ENCODE data around the gene EEFSEC.

Gene EEFSEC

DNA sequence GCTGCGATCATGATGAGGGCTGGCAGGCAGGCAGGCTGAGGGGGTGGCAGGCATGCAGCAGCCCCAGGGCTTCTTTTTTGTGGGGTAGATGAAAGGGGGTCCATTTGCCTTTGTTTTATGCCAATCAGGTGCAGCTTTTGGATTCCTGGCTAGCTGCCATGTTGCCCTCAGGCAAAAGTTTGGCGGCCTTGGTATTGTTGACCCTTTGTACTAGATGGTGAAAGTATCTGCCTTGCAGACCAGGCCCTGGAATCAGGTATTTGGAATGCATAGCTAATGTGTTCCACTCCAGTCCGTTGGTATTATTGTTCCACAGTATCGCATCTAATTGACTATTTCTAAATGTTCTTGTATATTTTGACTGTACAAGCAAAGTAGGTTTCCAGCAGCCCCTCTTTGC lies 35.0 kb downstream of the EEFSEC start:
- Mint-ChIP-seq H3K9me3 (no peaks in the 10 kb centered on the region), H3K4me3 (no peak overlapping the region), H3K27ac (no peak overlapping the region), H3K27me3 (ENCODE audit: low read depth) (no peaks in the 10 kb centered on the region), H3K36me3 (ENCODE audit: low read depth) (no peaks in the 10 kb centered on the region), H3K4me1 (ENCODE audit: low read depth) (no peaks in the 10 kb centered on the region)

DNA sequence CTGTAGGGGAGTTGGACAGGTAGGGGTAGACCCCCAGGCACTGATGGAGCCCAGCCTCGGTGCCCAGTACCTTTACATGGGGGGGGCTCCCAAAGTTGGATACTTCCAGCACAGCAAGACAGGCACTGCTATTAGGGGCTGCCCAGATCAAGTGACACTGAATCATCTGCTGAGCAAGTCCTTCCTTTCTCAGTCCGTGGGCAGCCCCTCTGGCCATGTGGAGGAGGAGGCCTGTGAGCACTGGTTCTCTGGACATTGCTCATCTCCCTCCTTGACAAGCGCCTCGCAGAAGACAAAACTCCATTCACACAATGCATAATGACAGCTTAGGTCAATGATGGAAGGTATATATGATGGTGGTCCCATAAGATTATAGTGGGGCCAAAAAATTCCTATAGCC lies 35.7 kb downstream of the EEFSEC start:
- Mint-ChIP-seq H3K36me3 (ENCODE audit: low read depth) (no peaks in the 10 kb centered on the region), H3K4me1 (ENCODE audit: low read depth) (no peaks in the 10 kb centered on the region), H3K27me3 (ENCODE audit: low read depth) (no peaks in the 10 kb centered on the region), H3K27ac (no peak overlapping the region), H3K4me3 (no peak overlapping the region), H3K9me3 (no peaks in the 10 kb centered on the region)

- no peak overlapping the region for H3K27ac Mint-ChIP-seq
- no peaks in the 10 kb centered on the region for H3K4me1 Mint-ChIP-seq (ENCODE audit: low read depth)
- H3K27me3 Mint-ChIP-seq (ENCODE audit: low read depth): no peaks in the 10 kb centered on the region
- H3K36me3 Mint-ChIP-seq (ENCODE audit: low read depth): no peaks in the 10 kb centered on the region
- no peaks in the 10 kb centered on the region for H3K9me3 Mint-ChIP-seq
- no peak overlapping the region for H3K4me3 Mint-ChIP-seq
Observed at GRCh38 chr3:128190501-128190900, 37.2 kb downstream of the EEFSEC start.

GRCh38 chr3:128192131-128192530 lies 38.9 kb downstream of the EEFSEC start:
- no peaks in the 10 kb centered on the region for H3K4me1 Mint-ChIP-seq (ENCODE audit: low read depth)
- H3K4me3 Mint-ChIP-seq: no peak overlapping the region
- no peak overlapping the region for H3K27ac Mint-ChIP-seq
- no peaks in the 10 kb centered on the region for H3K36me3 Mint-ChIP-seq (ENCODE audit: low read depth)
- H3K9me3 Mint-ChIP-seq: no peaks in the 10 kb centered on the region
- no peaks in the 10 kb centered on the region for H3K27me3 Mint-ChIP-seq (ENCODE audit: low read depth)

GRCh38 chr3:128193168-128193567 lies 39.9 kb downstream of the EEFSEC start:
- no peaks in the 10 kb centered on the region for H3K36me3 Mint-ChIP-seq (ENCODE audit: low read depth)
- no peaks in the 10 kb centered on the region for H3K9me3 Mint-ChIP-seq
- no peak overlapping the region for H3K27ac Mint-ChIP-seq
- H3K4me3 Mint-ChIP-seq: no peak overlapping the region
- H3K4me1 Mint-ChIP-seq (ENCODE audit: low read depth): no peaks in the 10 kb centered on the region
- no peaks in the 10 kb centered on the region for H3K27me3 Mint-ChIP-seq (ENCODE audit: low read depth)

DNA sequence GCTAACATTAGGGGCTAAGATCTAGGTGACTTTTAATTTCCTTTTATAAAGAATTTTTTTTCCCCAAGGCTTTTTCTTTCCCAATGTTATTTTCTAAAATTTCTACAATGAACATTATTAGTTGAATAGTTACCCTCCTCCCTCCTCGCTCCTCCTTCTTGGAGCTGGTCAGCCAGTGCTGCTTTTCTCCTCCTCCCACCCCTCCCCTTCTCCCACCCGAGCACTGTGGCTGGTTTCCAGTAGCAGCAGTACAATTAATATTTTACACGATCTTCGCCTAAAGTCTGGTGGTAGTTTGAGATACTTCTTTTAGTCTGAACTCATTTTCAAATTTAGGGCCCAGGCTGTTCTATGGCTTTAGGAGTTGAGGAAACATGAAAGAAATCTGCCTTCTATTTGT lies 41.6 kb downstream of the EEFSEC start:
- Mint-ChIP-seq H3K9me3 (no peaks in the 10 kb centered on the region), H3K4me3 (no peak overlapping the region), H3K27me3 (ENCODE audit: low read depth) (no peaks in the 10 kb centered on the region), H3K27ac (no peak overlapping the region), H3K4me1 (ENCODE audit: low read depth) (no peaks in the 10 kb centered on the region), H3K36me3 (ENCODE audit: low read depth) (no peaks in the 10 kb centered on the region)

DNA sequence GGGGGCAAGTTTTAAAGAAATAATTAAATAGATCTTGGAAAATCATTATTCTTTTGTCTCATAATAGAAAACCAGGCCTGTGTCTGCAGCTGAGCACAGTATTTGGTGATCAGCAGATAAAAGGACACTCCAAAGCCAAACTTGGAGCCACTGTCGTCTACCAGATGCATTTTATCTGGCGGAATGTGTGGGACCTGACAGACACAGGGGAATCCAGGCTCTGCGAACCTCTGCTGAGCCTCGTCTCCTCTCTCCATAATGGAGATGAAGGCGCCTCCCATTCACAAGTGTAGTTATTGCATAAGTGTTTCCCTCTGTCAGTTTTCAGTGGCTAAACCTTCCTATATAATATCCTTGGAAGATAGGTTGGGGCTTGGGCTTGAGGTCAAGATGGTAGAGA lies 42.1 kb downstream of the EEFSEC start:
- H3K4me1 Mint-ChIP-seq (ENCODE audit: low read depth): no peaks in the 10 kb centered on the region
- no peaks in the 10 kb centered on the region for H3K36me3 Mint-ChIP-seq (ENCODE audit: low read depth)
- H3K4me3 Mint-ChIP-seq: no peak overlapping the region
- no peaks in the 10 kb centered on the region for H3K27me3 Mint-ChIP-seq (ENCODE audit: low read depth)
- H3K27ac Mint-ChIP-seq: no peak overlapping the region
- no peaks in the 10 kb centered on the region for H3K9me3 Mint-ChIP-seq

DNA sequence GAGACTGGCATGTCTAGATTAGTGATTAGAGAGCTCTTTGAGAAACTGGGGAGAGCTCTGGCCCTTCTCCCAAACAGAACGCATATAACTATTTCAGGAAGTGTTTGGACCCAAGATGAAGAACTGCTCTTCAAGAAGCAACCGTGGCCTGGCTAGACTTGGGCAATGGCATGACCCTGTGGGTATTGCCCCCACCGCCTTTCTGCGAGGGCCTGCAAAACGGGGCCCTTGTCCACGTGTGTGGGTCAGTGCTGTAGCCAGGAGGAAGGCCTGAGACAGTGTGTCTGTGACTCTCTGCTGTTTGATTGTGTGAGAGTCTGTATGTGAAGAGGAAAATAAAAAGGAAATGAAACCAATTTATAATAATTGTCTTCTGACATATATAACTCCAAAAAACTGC lies 42.5 kb downstream of the EEFSEC start:
- no peaks in the 10 kb centered on the region for H3K36me3 Mint-ChIP-seq (ENCODE audit: low read depth)
- H3K27ac Mint-ChIP-seq: no peak overlapping the region
- no peaks in the 10 kb centered on the region for H3K4me1 Mint-ChIP-seq (ENCODE audit: low read depth)
- H3K4me3 Mint-ChIP-seq: no peak overlapping the region
- no peaks in the 10 kb centered on the region for H3K9me3 Mint-ChIP-seq
- H3K27me3 Mint-ChIP-seq (ENCODE audit: low read depth): no peaks in the 10 kb centered on the region

DNA sequence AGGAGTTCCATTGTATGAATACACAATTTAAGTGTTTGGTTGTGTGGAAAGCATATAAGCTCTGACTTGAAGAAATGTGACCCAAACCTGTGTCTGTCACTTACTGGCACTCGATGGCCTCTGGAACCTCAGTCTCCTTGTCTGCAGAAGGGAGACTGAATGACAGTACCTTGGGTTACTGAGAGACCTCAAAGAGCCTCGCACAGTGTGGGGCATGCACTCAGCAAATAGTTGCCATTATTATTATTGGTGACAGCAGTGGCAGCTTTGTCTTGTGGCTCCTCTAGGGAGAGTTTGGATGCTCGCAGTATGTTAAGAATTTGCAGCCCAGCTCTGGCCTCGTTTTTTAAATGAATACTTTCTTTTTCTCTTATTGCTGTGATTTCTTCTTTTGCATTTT lies 43.4 kb downstream of the EEFSEC start:
- no peaks in the 10 kb centered on the region for H3K27me3 Mint-ChIP-seq (ENCODE audit: low read depth)
- no peak overlapping the region for H3K4me3 Mint-ChIP-seq
- H3K36me3 Mint-ChIP-seq (ENCODE audit: low read depth): no peaks in the 10 kb centered on the region
- H3K27ac Mint-ChIP-seq: no peak overlapping the region
- no peaks in the 10 kb centered on the region for H3K4me1 Mint-ChIP-seq (ENCODE audit: low read depth)
- no peaks in the 10 kb centered on the region for H3K9me3 Mint-ChIP-seq

DNA sequence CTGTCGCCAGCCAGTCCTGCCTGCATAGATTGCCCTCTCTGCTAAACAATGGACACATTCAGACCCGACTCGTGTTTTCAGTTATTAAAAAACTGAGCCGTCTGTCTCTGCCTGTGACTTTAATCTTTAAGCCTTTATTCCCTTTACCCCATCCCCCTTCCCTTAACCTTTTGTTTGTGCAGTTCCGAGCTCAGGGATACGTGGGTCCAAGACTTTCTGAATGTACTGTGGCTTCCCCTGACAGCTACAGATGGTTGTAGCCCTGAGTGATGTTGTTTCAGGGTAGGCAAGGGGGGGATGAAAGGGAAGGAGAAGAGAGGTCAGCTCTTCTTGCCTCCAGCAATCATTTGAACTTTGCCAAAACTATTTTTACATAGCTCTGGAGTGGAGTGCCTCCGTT lies 44.6 kb downstream of the EEFSEC start:
- H3K4me1 Mint-ChIP-seq (ENCODE audit: low read depth): no peaks in the 10 kb centered on the region
- H3K27me3 Mint-ChIP-seq (ENCODE audit: low read depth): no peaks in the 10 kb centered on the region
- H3K9me3 Mint-ChIP-seq: no peaks in the 10 kb centered on the region
- no peaks in the 10 kb centered on the region for H3K36me3 Mint-ChIP-seq (ENCODE audit: low read depth)
- H3K4me3 Mint-ChIP-seq: no peak overlapping the region
- no peak overlapping the region for H3K27ac Mint-ChIP-seq

DNA sequence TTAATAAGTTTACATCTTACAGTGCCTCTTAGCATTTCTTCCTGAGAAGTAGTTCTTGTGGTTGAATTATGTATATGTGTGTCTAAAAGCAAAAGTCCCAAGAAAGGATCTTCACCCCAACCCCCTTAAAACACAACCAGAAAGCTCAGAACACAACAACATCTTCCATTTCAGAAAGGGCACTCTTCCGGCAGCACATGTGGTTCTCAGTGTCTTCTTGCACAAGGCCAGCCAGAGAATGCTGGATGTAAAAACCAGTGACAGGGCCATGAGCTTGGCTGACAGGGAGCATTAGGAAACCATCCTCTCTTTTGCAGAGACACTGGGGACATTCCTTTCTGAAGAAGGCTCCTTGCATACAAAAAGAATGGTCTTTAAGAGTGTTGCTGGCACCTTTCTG lies 45.0 kb downstream of the EEFSEC start:
- no peak overlapping the region for H3K4me3 Mint-ChIP-seq
- no peaks in the 10 kb centered on the region for H3K4me1 Mint-ChIP-seq (ENCODE audit: low read depth)
- no peaks in the 10 kb centered on the region for H3K27me3 Mint-ChIP-seq (ENCODE audit: low read depth)
- H3K9me3 Mint-ChIP-seq: no peaks in the 10 kb centered on the region
- no peak overlapping the region for H3K27ac Mint-ChIP-seq
- H3K36me3 Mint-ChIP-seq (ENCODE audit: low read depth): no peaks in the 10 kb centered on the region

DNA sequence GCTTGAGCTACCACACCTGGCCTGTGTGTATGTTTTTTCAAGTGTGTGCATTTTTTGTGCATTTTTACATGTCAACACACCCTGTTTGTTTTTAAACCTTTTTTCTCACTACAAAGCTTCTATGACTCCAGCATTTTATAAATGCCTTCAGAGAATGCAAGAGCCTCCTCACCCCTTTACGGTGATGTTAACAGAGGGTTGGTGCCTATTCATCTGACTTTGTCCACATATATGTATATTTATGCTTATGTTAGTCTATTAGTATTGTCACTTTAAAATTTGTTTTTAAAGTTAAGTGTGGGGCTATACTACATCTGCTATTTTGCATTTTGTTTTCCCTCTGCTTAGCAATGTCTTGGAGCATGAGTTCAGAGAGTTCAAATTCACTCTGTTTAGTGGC lies 45.8 kb downstream of the EEFSEC start:
- H3K4me1 Mint-ChIP-seq (ENCODE audit: low read depth): no peaks in the 10 kb centered on the region
- H3K27ac Mint-ChIP-seq: no peak overlapping the region
- no peaks in the 10 kb centered on the region for H3K9me3 Mint-ChIP-seq

DNA sequence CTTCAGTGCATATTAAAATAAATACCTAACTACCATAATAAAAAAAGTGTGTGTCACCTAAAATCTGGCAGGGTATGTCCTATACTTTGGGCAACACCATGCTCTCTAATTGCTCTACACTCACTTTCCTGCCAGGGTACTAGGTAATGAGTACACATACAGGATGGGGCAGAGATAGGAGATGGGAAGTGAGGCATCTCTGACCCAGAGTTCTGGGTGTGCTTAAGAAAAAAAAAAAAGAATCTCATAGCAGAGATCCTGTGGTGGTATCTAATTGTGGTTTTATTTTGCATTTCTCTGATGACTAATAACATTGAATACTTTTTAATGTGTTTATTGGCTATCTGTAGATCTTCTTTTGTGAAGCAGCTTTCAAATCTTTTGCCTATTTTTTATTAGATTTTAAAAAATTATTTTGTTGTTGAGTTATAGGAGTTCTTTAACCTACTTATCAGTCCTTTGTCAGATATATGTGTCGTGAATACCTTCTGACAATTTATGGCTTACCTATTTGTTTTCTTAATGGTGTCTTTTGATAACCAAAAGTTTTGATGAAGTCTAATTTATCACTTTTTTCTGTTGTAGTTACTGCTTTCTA lies 48.0 kb downstream of the EEFSEC start:
- no peaks in the 10 kb centered on the region for H3K36me3 Mint-ChIP-seq (ENCODE audit: low read depth)
- no peaks in the 10 kb centered on the region for H3K4me1 Mint-ChIP-seq (ENCODE audit: low read depth)
- H3K27me3 Mint-ChIP-seq (ENCODE audit: low read depth): no peaks in the 10 kb centered on the region
- no peaks in the 10 kb centered on the region for H3K9me3 Mint-ChIP-seq
- no peak overlapping the region for H3K27ac Mint-ChIP-seq
- no peak overlapping the region for H3K4me3 Mint-ChIP-seq

More for the DNA sequence above, 45.8 kb downstream of the EEFSEC start:
- no peak overlapping the region for H3K4me3 Mint-ChIP-seq
- no peaks in the 10 kb centered on the region for H3K27me3 Mint-ChIP-seq (ENCODE audit: low read depth)
- H3K36me3 Mint-ChIP-seq (ENCODE audit: low read depth): no peaks in the 10 kb centered on the region

- no peak overlapping the region for H3K27ac Mint-ChIP-seq
- no peaks in the 10 kb centered on the region for H3K36me3 Mint-ChIP-seq (ENCODE audit: low read depth)
- no peak overlapping the region for H3K4me3 Mint-ChIP-seq
- H3K27me3 Mint-ChIP-seq (ENCODE audit: low read depth): no peaks in the 10 kb centered on the region
- H3K4me1 Mint-ChIP-seq (ENCODE audit: low read depth): no peaks in the 10 kb centered on the region
- H3K9me3 Mint-ChIP-seq: no peaks in the 10 kb centered on the region
Observed at GRCh38 chr3:128203169-128203568, 49.9 kb downstream of the EEFSEC start.

GRCh38 chr3:128205558-128206145 lies 52.4 kb downstream of the EEFSEC start:
- H3K27me3 Mint-ChIP-seq (ENCODE audit: low read depth): no peaks in the 10 kb centered on the region
- no peak overlapping the region for H3K4me3 Mint-ChIP-seq
- H3K36me3 Mint-ChIP-seq (ENCODE audit: low read depth): no peaks in the 10 kb centered on the region
- H3K27ac Mint-ChIP-seq: no peak overlapping the region
- H3K9me3 Mint-ChIP-seq: no peaks in the 10 kb centered on the region
- H3K4me1 Mint-ChIP-seq (ENCODE audit: low read depth): no peaks in the 10 kb centered on the region

- no peaks in the 10 kb centered on the region for H3K27me3 Mint-ChIP-seq (ENCODE audit: low read depth)
- no peaks in the 10 kb centered on the region for H3K4me1 Mint-ChIP-seq (ENCODE audit: low read depth)
- no peak overlapping the region for H3K4me3 Mint-ChIP-seq
- H3K36me3 Mint-ChIP-seq (ENCODE audit: low read depth): no peaks in the 10 kb centered on the region
- no peak overlapping the region for H3K27ac Mint-ChIP-seq
- H3K9me3 Mint-ChIP-seq: no peaks in the 10 kb centered on the region
Observed at GRCh38 chr3:128207951-128208350, 54.7 kb downstream of the EEFSEC start.

All from T-helper 1 cell treated with Interleukin-12 subunit alpha and Interleukin-12 subunit beta and Interleukin-4 antibody, amounts not matched to agents 30 μg/mL and 1 μg/mL, for 36 hours (primary cell).